NCI-H1694 treated with DMSO at 0.1 percent for 48 hours (cell line): ENCODE data around the gene SCAPER.

Experiments used
- DNase-seq: peaks from one replicate; lab custom pipeline; 2025; lab: John Stamatoyannopoulos, UW

The SCAPER gene

GRCh38 chr15:76359152-76359551, 546.0 kb downstream of the SCAPER start:
- DNase-seq: no peak

DNA sequence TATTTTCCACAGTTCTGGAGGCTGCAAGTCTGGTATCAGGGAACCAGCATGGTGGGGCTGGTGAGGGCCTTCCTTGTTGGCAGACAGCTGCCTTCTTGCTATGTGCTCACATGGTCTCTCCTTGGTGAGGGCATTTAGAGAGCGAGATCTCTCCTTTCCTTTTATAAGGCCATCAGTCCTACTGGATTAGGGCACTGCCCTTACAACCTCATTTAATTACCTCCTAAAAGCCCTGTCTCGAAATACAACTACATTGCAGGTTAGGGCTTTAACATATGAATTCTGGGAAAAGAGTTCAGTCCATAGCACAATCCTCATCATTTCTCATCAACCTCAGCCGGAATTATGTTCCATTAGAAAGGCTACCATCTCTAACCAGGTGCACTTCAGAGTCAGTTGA, 546.7 kb downstream of the SCAPER start:
- no peak for DNase-seq

GRCh38 chr15:76354823-76355440, 550.2 kb downstream of the SCAPER start:
- no peak for DNase-seq

- DNase-seq: no peak
Measured at GRCh38 chr15:76353903-76354302, 551.2 kb downstream of the SCAPER start.

- no peak for DNase-seq
Measured at GRCh38 chr15:76353023-76353577, 552.0 kb downstream of the SCAPER start.

DNA sequence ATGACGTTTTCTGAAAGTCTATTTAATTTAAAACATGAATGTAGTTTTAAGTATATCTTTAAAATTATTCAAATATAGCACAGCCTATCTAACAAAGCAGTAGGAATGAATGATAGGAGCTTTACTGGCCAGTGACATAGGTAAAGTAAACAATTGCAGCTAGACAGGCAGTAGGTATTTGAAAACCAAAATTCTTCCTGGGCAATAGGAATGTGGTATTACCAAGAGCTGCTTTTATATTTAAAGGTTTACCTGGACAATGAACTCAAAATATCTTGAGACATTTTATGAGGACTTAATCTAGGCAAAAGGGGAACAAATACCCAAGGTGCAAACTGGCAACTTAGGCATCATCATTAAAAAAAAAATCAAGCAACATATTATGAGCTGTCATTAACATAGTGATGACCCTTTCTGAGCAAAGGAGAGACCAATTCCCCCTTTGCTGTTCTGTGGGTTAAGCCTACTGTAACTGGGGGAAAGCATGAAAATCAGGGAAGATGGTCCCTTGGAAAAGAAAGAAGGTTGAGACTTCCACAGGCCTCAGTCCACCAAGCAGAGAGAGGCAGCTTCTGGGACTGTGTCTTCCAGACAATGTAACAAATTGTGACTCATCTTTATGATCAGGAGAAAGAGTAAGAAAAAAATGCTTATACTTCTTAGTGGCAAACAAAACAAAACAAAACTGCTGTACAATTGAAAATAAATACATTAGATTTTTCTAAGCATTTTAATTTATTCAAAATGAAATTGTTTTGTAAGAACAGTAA, 555.7 kb downstream of the SCAPER start:
- no peak for DNase-seq

GRCh38 chr15:76347482-76348055, 557.6 kb downstream of the SCAPER start:
- no peak for DNase-seq

DNA sequence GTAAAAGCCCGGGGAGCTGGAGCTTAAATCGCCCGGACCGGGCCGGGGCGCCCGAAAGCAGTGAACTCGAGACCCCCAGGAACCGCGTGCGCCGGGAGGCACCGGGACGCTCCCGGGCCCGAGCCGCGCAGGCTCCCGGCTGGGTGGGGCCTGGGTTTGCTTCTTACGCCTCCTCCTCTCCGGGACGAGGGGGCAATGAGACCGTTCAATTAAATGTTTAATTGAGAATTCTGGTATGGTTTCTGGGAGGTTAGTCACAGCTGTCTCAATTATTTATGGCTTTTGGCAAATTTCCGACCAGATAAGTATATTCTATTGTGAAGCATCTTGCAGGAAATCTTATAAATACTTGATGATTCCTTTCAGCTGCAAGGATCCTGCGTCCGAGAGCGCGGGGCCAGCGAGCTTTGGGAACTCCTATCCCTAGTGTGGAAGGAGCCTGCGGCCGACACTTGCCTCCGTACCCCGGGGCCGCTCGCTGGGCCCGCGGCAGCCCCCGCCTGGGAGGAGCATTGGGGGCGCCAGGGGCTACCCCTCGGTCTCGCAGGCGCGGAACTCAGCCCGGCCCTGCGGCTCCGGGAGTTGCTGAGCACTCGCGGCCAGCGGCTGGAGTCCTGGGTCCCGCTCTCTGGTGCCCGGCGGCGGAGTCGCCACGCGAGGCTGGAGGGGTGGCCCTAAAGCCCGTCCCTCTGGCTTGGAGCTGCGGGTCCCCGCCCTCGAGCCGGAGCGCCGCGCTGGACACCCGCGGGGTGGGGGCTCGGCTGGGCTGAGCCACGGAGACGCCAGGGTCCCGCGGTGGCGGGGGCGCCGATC, 558.3 kb downstream of the SCAPER start:
- no peak for DNase-seq

GRCh38 chr15:76345880-76346668, 559.1 kb downstream of the SCAPER start:
- no peak for DNase-seq

DNA sequence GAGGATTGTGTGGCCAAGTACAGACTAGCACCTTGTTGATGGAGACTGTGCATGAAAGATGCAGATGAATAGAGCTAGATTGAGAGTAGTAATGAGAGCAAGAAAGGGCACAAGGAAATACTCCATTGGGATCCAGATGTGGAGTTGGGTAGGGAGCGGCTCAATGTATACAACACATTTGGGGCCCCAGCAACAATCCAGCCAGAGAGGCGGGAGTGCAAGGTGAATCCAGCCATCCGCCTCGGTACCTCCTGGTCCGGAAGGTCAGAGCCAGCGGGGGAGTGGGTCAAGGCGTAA, 559.6 kb downstream of the SCAPER start:
- no peak for DNase-seq

DNA sequence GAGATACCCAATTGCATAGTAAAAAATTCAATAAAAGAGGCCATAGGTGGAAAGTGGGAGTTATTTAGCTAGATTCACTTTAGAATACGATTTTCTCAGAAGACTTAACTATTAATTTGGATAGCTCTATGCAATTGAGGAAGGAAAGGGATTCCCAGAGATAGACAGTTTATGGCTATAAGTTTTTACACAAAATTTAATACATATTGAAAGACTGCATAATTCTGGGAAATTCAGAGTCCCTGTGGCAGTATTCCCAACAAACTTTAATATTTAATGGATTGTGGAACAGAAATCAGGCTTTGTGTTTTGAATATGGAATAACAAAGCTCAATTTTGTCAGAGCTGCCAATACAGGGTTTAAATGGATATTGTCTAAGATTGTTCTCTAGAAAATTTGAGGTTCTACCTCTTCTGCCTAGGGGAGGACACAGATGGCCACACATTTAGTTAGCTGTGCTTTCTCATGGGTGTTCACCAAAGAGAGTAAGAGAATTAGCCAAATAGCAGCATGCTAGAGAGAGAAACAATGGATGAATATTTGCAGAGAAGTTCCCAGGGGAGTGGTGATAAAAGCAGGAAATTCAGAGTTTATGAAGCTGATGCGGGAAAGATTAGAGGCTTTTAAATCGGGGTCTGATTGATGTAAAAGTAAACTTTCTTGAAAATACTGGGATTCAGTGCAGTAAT, 560.1 kb downstream of the SCAPER start:
- DNase-seq: no peak

DNA sequence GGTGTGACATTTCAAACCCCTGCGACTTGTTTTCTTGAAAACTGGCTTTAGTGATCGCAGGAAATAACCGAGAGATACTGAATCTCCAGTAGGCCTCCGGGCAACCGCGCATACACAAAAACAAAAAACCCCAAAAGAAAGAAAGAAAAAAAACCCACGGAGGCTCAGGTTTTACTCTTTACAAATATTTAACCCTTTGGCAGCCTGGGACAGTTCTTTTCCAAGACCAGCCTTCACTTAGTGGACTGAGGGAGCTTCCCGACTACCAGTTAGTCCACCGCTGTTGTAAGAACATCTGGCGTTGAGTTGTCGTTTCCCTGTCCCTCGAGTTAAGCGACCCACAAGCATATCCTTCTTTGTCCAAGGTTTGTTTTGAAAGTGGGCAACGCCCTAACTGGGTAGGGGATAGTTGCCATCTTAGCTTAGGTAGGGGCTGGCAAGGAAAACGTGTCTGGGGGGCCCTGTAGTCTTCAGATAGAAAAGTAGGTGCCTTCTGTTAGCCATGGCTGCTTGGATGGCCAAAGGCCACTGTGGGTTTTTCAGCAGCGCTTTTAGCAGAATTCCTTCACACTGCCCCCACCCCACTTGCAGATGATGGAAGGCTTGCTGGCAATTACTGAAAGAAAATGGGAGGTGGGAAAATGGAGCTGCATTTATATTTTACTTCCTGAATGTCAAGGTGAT, 561.7 kb downstream of the SCAPER start:
- no peak for DNase-seq

- no peak for DNase-seq
Measured at GRCh38 chr15:76342382-76343201, 562.5 kb downstream of the SCAPER start.

DNA sequence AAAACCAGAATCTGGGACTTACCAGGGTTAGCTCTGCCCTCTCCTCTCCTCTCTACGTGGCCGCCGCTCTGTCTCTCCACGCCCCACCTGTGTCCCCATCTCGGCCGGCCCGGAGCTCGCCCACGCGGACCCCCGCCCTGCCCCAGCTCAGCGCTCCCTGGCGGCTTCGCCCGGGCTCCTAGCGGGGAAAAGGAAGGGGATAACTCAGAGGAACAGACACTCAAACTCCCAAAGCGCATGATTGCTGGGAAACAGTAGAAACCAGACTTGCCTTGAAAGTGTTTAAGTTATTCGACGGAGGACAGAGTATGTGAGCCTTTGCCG, 563.1 kb downstream of the SCAPER start:
- no peak for DNase-seq

DNA sequence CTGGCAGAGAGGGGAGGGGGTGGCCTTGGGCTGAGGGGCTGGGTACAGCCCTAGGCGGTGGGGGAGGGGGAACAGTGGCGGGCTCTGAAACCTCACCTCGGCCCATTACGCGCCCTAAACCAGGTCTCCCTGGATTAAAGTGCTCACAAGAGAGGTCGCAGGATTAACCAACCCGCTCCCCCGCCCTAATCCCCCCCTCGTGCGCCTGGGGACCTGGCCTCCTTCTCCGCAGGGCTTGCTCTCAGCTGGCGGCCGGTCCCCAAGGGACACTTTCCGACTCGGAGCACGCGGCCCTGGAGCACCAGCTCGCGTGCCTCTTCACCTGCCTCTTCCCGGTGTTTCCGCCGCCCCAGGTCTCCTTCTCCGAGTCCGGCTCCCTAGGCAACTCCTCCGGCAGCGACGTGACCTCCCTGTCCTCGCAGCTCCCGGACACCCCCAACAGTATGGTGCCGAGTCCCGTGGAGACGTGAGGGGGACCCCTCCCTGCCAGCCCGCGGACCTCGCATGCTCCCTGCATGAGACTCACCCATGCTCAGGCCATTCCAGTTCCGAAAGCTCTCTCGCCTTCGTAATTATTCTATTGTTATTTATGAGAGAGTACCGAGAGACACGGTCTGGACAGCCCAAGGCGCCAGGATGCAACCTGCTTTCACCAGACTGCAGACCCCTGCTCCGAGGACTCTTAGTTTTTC, 563.6 kb downstream of the SCAPER start:
- DNase-seq: no peak

DNA sequence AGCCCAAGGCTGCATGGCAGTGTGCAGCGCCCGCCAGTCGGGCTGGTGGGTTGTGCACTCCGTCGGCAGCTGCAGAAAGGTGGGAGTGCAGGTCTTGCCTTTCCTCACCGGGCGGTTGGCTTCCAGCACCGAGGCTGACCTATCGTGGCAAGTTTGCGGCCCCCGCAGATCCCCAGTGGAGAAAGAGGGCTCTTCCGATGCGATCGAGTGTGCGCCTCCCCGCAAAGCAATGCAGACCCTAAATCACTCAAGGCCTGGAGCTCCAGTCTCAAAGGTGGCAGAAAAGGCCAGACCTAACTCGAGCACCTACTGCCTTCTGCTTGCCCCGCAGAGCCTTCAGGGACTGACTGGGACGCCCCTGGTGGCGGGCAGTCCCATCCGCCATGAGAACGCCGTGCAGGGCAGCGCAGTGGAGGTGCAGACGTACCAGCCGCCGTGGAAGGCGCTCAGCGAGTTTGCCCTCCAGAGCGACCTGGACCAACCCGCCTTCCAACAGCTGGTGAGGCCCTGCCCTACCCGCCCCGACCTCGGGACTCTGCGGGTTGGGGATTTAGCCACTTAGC, 564.3 kb downstream of the SCAPER start:
- no peak for DNase-seq

DNA sequence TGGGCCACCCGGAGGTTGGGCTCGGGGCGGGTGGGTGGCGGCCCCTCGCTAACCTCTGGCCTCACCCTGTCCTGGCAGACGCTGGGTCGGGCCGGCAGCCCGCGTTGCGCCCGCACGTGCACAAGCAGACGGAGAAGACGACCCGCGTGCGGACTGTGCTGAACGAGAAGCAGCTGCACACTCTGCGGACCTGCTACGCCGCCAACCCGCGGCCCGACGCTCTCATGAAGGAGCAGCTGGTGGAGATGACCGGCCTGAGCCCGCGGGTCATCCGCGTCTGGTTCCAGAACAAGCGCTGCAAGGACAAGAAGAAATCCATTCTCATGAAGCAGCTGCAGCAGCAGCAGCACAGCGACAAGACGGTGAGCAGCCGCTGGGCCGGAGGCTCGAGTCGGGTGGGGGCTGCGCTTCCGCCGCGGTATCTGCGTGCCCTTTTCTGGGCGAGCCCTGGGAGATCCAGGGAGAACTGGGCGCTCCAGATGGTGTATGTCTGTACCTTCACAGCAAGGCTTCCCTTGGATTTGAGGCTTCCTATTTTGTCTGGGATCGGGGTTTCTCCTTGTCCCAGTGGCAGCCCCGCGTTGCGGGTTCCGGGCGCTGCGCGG, 564.8 kb downstream of the SCAPER start:
- peak; percentile 10 for DNase-seq
